Sigmoid colon (tissue), 7 donors: Measurements from ENCODE around the gene MS4A2. TPM values are rescaled to one million over a fixed set of nuclear protein-coding genes. Genes with fewer than 3 reads are reported as not detected.
"Not testable (repeated sequence)": the region's sequence is repeated elsewhere in the genome, so short reads cannot be mapped to it uniquely, and the experiment has no call there.

Experiments
- DNase-seq: peaks from one replicate; pipeline ENCODE4 v3.0.0-alpha.2; 2019
- H3K27ac ChIP-seq, 4 donors: fragments of 200-600 bp; sonication (generic); one replicate each; pipeline ENCODE4 v1.5.1; 2016 to 2019; ENCODE audit warnings: mild to moderate bottlenecking in 1 of 4
- H3K27me3 ChIP-seq, 3 donors: fragments of 200-600 bp; sonication (generic); one replicate each; pipeline ENCODE4 v1.5.1; 2019; ENCODE audit warnings: mild to moderate bottlenecking in 1 of 3
- H3K36me3 ChIP-seq, 4 donors: fragments of 200-600 bp; sonication (generic); one replicate each; pipeline ENCODE4 v1.5.1; 2016 to 2019
- H3K4me1 ChIP-seq, 4 donors: fragments of 200-600 bp; sonication (generic); one replicate each; pipeline ENCODE4 v1.5.1; 2017 to 2019
- H3K4me3 ChIP-seq, 4 donors: fragments of 200-600 bp; sonication (generic); one replicate each; pipeline ENCODE4 v1.5.1; 2017 to 2019; ENCODE audit warnings: mild to moderate bottlenecking in 2 of 4, moderate library complexity in 1 of 4
- H3K9me3 ChIP-seq, 4 donors: fragments of 200-600 bp in 3 of 4; sonication (generic) in 3 of 4; one replicate each; pipeline versions ENCODE4 v1.5.1 to v1.6.1; 2013 to 2019
- CTCF ChIP-seq, 4 experiments: fragments of 450-650 bp in 3 of 4; fragments of 200-600 bp in 1 of 4; IDR thresholded peaks; one replicate each; pipeline ENCODE4 v1.5.1; 2016 to 2019; ENCODE audit warnings: antibody characterized with exemption in 4 of 4, mild to moderate bottlenecking in 3 of 4, moderate library complexity in 2 of 4
- EP300 ChIP-seq, 4 donors: sonication (generic); formaldehyde crosslinking; IDR thresholded peaks; one replicate each; pipeline ENCODE4 v1.6.1; 2017; ENCODE audit warnings: antibody characterized with exemption in 4 of 4
- POLR2A ChIP-seq, 2 donors: fragments of 450-650 bp; IDR thresholded peaks; one replicate each; pipeline ENCODE4 v1.6.1; 2016; ENCODE audit warnings: antibody characterized with exemption in 2 of 2, mild to moderate bottlenecking in 2 of 2, moderate library complexity in 2 of 2
- POLR2AphosphoS5 ChIP-seq, 4 donors: sonication (generic); formaldehyde crosslinking; IDR thresholded peaks; one replicate each; pipeline ENCODE4 v1.6.1; 2017; ENCODE audit warnings: antibody characterized with exemption in 4 of 4
- WGBS, 2 donors: extraction: QIAGEN DNeasy Blood & Tissue Kit; methylation state at CpG; one replicate each; pipeline ENCODE4 v1.1.7; 2013; 5-methylcytosine and 5-hydroxymethylcytosine counted together
- intact Hi-C: fragments of 100-400 bp; cut with DNase I; formaldehyde crosslinking; loops from one replicate; pipeline ENCODE4 v1.15.1; 2023
- polyA plus RNA-seq, 3 donors: library from polyadenylated mRNA; stranded (reverse); fragments of 200-250 nt; gene quantifications; one replicate each; pipeline ENCODE4 v1.2.3, GENCODE V29; 2013
- total RNA-seq, 4 donors: library from RNA; depleted of rRNA; stranded (reverse); fragments of >200 nt; gene quantifications; one replicate each; pipeline ENCODE4 v1.1.0, GENCODE V29; 2016
- donor health status: healthy with polysubstance abuse.
- donor health status: Bipolar disorder and iron deficiency.
- donor health status: healthy.

MS4A2 gene
- total and polyA plus RNA-seq, 7 donors, result 0.26 to 2.5 (median 1.2) TPM; not detected in 2

GRCh38 chr11:60059521-60060240 is 28.8 kb upstream of the MS4A2 start:
- intact Hi-C loops, result no loop called here
- H3K4me3 ChIP-seq, result no peak overlapping the region

GRCh38 chr11:60064111-60064510 is 24.4 kb upstream of the MS4A2 start:
- 75 to 81% methylated on average over 1 of the region's 1 CpG for WGBS, 2 donors
- Histone ChIP-seq H3K4me3 (no peak overlapping the region), H3K27me3 (no peaks in the 10 kb centered on the region), H3K27ac (no peak overlapping the region), H3K4me1 (no peaks in the 10 kb centered on the region), H3K36me3 (no peaks in the 10 kb centered on the region), H3K9me3 (no peaks in the 10 kb centered on the region)
- intact Hi-C loops, result no loop called here
- TF ChIP-seq CTCF (IDR thresholded peaks at IDR 0.05), result no peak
- no peak for TF ChIP-seq POLR2A (IDR thresholded peaks at IDR 0.05)
- no peak for TF ChIP-seq EP300 (IDR thresholded peaks at IDR 0.05)
- no peak for TF ChIP-seq POLR2AphosphoS5 (IDR thresholded peaks at IDR 0.05)
- DNase-seq, result no peak

More at GRCh38 chr11:60059521-60060240, 28.8 kb upstream of the MS4A2 start:
- no peaks in the 10 kb centered on the region for H3K4me1 ChIP-seq
- no peaks in the 10 kb centered on the region for H3K36me3 ChIP-seq
- no peak for DNase-seq
- WGBS, 2 donors, result 94 to 95% methylated on average over 4 of the region's 4 CpGs
- no peaks in the 10 kb centered on the region for H3K27me3 ChIP-seq
- H3K9me3 ChIP-seq, result no peaks in the 10 kb centered on the region
- TF ChIP-seq POLR2A (IDR thresholded peaks at IDR 0.05) (no peak), POLR2AphosphoS5 (IDR thresholded peaks at IDR 0.05) (no peak), EP300 (IDR thresholded peaks at IDR 0.05) (no peak), CTCF (IDR thresholded peaks at IDR 0.05) (no peak)
- H3K27ac ChIP-seq, result no peak overlapping the region

GRCh38 chr11:60065801-60066200 is 22.7 kb upstream of the MS4A2 start:
- Histone ChIP-seq H3K9me3 (no peaks in the 10 kb centered on the region), H3K27me3 (no peaks in the 10 kb centered on the region), H3K4me1 (no peaks in the 10 kb centered on the region), H3K36me3 (no peaks in the 10 kb centered on the region), H3K27ac (no peak overlapping the region), H3K4me3 (no peak overlapping the region)
- intact Hi-C loops, result no loop called here
- TF ChIP-seq EP300 (IDR thresholded peaks at IDR 0.05) (no peak), POLR2A (IDR thresholded peaks at IDR 0.05) (no peak), POLR2AphosphoS5 (IDR thresholded peaks at IDR 0.05) (no peak), CTCF (IDR thresholded peaks at IDR 0.05) (no peak)
- 85 to 87% methylated on average over 1 of the region's 1 CpG for WGBS, 2 donors
- DNase-seq, result no peak

GRCh38 chr11:60069450-60069849 is 19.0 kb upstream of the MS4A2 start:
- Histone ChIP-seq H3K36me3 (no peaks in the 10 kb centered on the region), H3K9me3 (no peaks in the 10 kb centered on the region), H3K27ac (no peak overlapping the region), H3K4me1 (no peaks in the 10 kb centered on the region), H3K4me3 (no peak overlapping the region), H3K27me3 (no peaks in the 10 kb centered on the region)
- no peak for DNase-seq
- intact Hi-C loops, result no loop called here
- no peak for TF ChIP-seq POLR2A (IDR thresholded peaks at IDR 0.05)
- no peak for TF ChIP-seq POLR2AphosphoS5 (IDR thresholded peaks at IDR 0.05)
- 54 to 77% methylated on average over 2 of the region's 2 CpGs for WGBS, 2 donors

GRCh38 chr11:60071644-60072043 is 16.8 kb upstream of the MS4A2 start:
- DNase-seq, H3K27me3 ChIP-seq, H3K9me3 ChIP-seq, H3K36me3 ChIP-seq, H3K27ac ChIP-seq, H3K4me1 ChIP-seq, intact Hi-C loops, H3K4me3 ChIP-seq: not testable (repeated sequence)
- 81 to 85% methylated on average over 6 of the region's 6 CpGs for WGBS, 2 donors
